HG02884 (cell line): ENCODE results near the gene PTPRU.

Experiments used
- ATAC-seq: cut with Tn5 transposase; IDR thresholded peaks from one replicate; pipeline ENCODE4 v1.9.1; 2021; ENCODE audit warnings: mild to moderate bottlenecking, moderate library complexity; ENCODE audit not compliant: unreplicated experiment

PTPRU gene

GRCh38 chr1:29235955-29236711, at the start of gene PTPRU:
PTPRU (plus strand) TSS chr1:29236522; CDS start chr1:29236645, 123 bp downstream.
- ATAC-seq: peak; percentile 59

- no peak for ATAC-seq
Observed at GRCh38 chr1:29186707-29187106, 49.6 kb upstream of the PTPRU start.

- ATAC-seq: no peak
Observed at GRCh38 chr1:29190718-29191117, 45.6 kb upstream of the PTPRU start.

GRCh38 chr1:29193879-29194455, 42.4 kb upstream of the PTPRU start:
- ATAC-seq: no peak

GRCh38 chr1:29195881-29196291, 40.4 kb upstream of the PTPRU start:
- ATAC-seq: no peak

GRCh38 chr1:29196863-29197589, 39.3 kb upstream of the PTPRU start:
- ATAC-seq: no peak

- no peak for ATAC-seq
Observed at GRCh38 chr1:29197590-29197924, 38.8 kb upstream of the PTPRU start.

GRCh38 chr1:29197993-29198392, 38.3 kb upstream of the PTPRU start:
- no peak for ATAC-seq

- ATAC-seq: no peak
Observed at GRCh38 chr1:29200906-29201594, 35.3 kb upstream of the PTPRU start.

GRCh38 chr1:29201595-29202051, 34.7 kb upstream of the PTPRU start:
- ATAC-seq: no peak

GRCh38 chr1:29202053-29202452, 34.3 kb upstream of the PTPRU start:
- no peak for ATAC-seq

- no peak for ATAC-seq
Observed at GRCh38 chr1:29202584-29203340, 33.6 kb upstream of the PTPRU start.

- no peak for ATAC-seq
Observed at GRCh38 chr1:29208442-29208841, 27.9 kb upstream of the PTPRU start.

- no peak for ATAC-seq
Observed at GRCh38 chr1:29209173-29209572, 27.1 kb upstream of the PTPRU start.

GRCh38 chr1:29210278-29211085, 25.8 kb upstream of the PTPRU start:
- ATAC-seq: no peak

GRCh38 chr1:29211086-29212030, 25.0 kb upstream of the PTPRU start:
- no peak for ATAC-seq

- no peak for ATAC-seq
Observed at GRCh38 chr1:29213055-29213454, 23.3 kb upstream of the PTPRU start.

GRCh38 chr1:29217633-29218032, 18.7 kb upstream of the PTPRU start:
- no peak for ATAC-seq

GRCh38 chr1:29218223-29218622, 18.1 kb upstream of the PTPRU start:
- ATAC-seq: no peak
